Activated naive CD8-positive, alpha-beta T cell treated with anti-CD3 and anti-CD28 coated beads for 36 hours (primary cell): ENCODE results near the gene ATG5. TPM values are rescaled to one million over a fixed set of nuclear protein-coding genes. Genes with fewer than 3 reads are reported as not detected.
A peak's percentile ranks its signal among the peaks of the same experiment; 100 is the strongest.

Experiments used
- DNase-seq: peaks from one replicate; pipeline ENCODE4 v3.0.0; 2021
- H3K27ac Mint-ChIP-seq: one replicate; pipeline ENCODE4 v1.8.0; 2022; ENCODE audit warnings: mild to moderate bottlenecking, moderate library complexity, mixed read lengths
- H3K27me3 Mint-ChIP-seq: one replicate; pipeline ENCODE4 v1.8.0; 2022; ENCODE audit warnings: mild to moderate bottlenecking, mixed read lengths
- H3K36me3 Mint-ChIP-seq: one replicate; pipeline ENCODE4 v1.8.0; 2021; ENCODE audit warnings: mild to moderate bottlenecking, mixed read lengths
- H3K4me1 Mint-ChIP-seq: one replicate; pipeline ENCODE4 v1.8.0; 2021; ENCODE audit warnings: mixed read lengths
- H3K4me3 Mint-ChIP-seq: one replicate; pipeline ENCODE4 v1.8.0; 2022; ENCODE audit warnings: mild to moderate bottlenecking, moderate library complexity, mixed read lengths
- H3K9me3 Mint-ChIP-seq: one replicate; pipeline ENCODE4 v1.8.0; 2022; ENCODE audit warnings: mixed read lengths
- total RNA-seq, 2 experiments: library from RNA; stranded (reverse); gene quantifications; one replicate each; pipeline ENCODE4 v1.2.3, GENCODE V29; 2021

The ATG5 gene
- total RNA-seq, 2 experiments from 2014 or later: 36.9 to 41.8 TPM

GRCh38 chr6:106138151-106138550 lies 187.4 kb downstream of the ATG5 start:
- peak overlapping the region; percentile 40 for H3K27ac Mint-ChIP-seq

GRCh38 chr6:106136845-106137244 lies 188.7 kb downstream of the ATG5 start:
- no peak overlapping the region for H3K4me3 Mint-ChIP-seq
- no peaks in the 10 kb centered on the region for H3K36me3 Mint-ChIP-seq
- no peak for DNase-seq
- H3K27ac Mint-ChIP-seq: no peak overlapping the region
- H3K27me3 Mint-ChIP-seq: no peaks in the 10 kb centered on the region
- H3K9me3 Mint-ChIP-seq: no peaks in the 10 kb centered on the region
- H3K4me1 Mint-ChIP-seq: peaks cover 20% of the 10 kb centered on the region

More at GRCh38 chr6:106138151-106138550, 187.4 kb downstream of the ATG5 start:
- no peak for DNase-seq
- no peaks in the 10 kb centered on the region for H3K27me3 Mint-ChIP-seq
- H3K9me3 Mint-ChIP-seq: no peaks in the 10 kb centered on the region
- H3K36me3 Mint-ChIP-seq: no peaks in the 10 kb centered on the region
- peaks cover 33% of the 10 kb centered on the region for H3K4me1 Mint-ChIP-seq
- H3K4me3 Mint-ChIP-seq: no peak overlapping the region

- Mint-ChIP-seq H3K27me3 (no peaks in the 10 kb centered on the region), H3K4me3 (no peak overlapping the region), H3K9me3 (no peaks in the 10 kb centered on the region), H3K27ac (no peak overlapping the region), H3K4me1 (peaks cover 12% of the 10 kb centered on the region), H3K36me3 (no peaks in the 10 kb centered on the region)
- no peak for DNase-seq
These were observed 189.5 kb downstream of the ATG5 start for GRCh38 chr6:106135911-106136571.

GRCh38 chr6:106134906-106135634 lies 190.5 kb downstream of the ATG5 start:
- no peaks in the 10 kb centered on the region for H3K9me3 Mint-ChIP-seq
- H3K27ac Mint-ChIP-seq: no peak overlapping the region
- no peak overlapping the region for H3K4me3 Mint-ChIP-seq
- DNase-seq: no peak
- no peaks in the 10 kb centered on the region for H3K36me3 Mint-ChIP-seq
- H3K27me3 Mint-ChIP-seq: no peaks in the 10 kb centered on the region
- H3K4me1 Mint-ChIP-seq: peaks cover 6% of the 10 kb centered on the region

Other genes with a start within 250 kb of the ATG5 start
- gene PRDM1, start 239.4 kb downstream of the ATG5 start, total RNA-seq: 10 to 100 TPM; 13.1 to 13.4 TPM
- gene CRYBG1, start 35.0 kb upstream of the ATG5 start, total RNA-seq: 10 to 100 TPM; 20.3 to 20.4 TPM